Stomach smooth muscle (tissue), 2 donors: Measurements from ENCODE around the gene PAQR7.
"Not testable (repeated sequence)": the region's sequence is repeated elsewhere in the genome, so short reads cannot be mapped to it uniquely, and the experiment has no call there.

Experiments used
- H3K27ac ChIP-seq: one replicate; pipeline ENCODE4 v1.7.0; 2013; ENCODE audit warnings: mild to moderate bottlenecking, low read length, inconsistent platforms
- H3K27me3 ChIP-seq, 2 donors: one replicate each; pipeline ENCODE4 v1.7.0; 2013; ENCODE audit warnings: low read length in 2 of 2; ENCODE audit not compliant: insufficient read depth in 2 of 2, control insufficient read depth in 1 of 2
- H3K36me3 ChIP-seq, 2 donors: one replicate each; pipeline ENCODE4 v1.7.0; 2013; ENCODE audit warnings: low read length in 2 of 2; ENCODE audit not compliant: control insufficient read depth in 2 of 2, insufficient read depth in 2 of 2
- H3K4me1 ChIP-seq: one replicate; pipeline ENCODE4 v1.7.0; 2013; ENCODE audit warnings: low read length; ENCODE audit not compliant: control insufficient read depth, insufficient read depth
- H3K4me3 ChIP-seq, 2 donors: one replicate each; pipeline ENCODE4 v1.7.0; 2013; ENCODE audit warnings: low read length in 2 of 2
- H3K9ac ChIP-seq, 2 donors: one replicate each; pipeline ENCODE4 v1.7.0; 2013; ENCODE audit warnings: low read length in 2 of 2, mild to moderate bottlenecking in 1 of 2
- H3K9me3 ChIP-seq, 2 donors: one replicate each; pipeline ENCODE4 v1.7.0; 2013; ENCODE audit warnings: low read length in 2 of 2; ENCODE audit not compliant: control insufficient read depth in 2 of 2
- donor health status: healthy.
- donor health status: Pancreatic carcinoma.

The PAQR7 gene

GRCh38 chr1:25844536-25845337, 30.8 kb downstream of the PAQR7 start:
- H3K4me1 ChIP-seq, result no peaks in the 10 kb centered on the region

GRCh38 chr1:25843483-25843882, 32.0 kb downstream of the PAQR7 start:
- H3K4me3 ChIP-seq, result no peak overlapping the region
- H3K36me3 ChIP-seq, result no peaks in the 10 kb centered on the region
- H3K27ac ChIP-seq, result no peak overlapping the region
- H3K9ac ChIP-seq, result no peak overlapping the region
- no peaks in the 10 kb centered on the region for H3K27me3 ChIP-seq
- H3K4me1 ChIP-seq, result no peaks in the 10 kb centered on the region
- H3K9me3 ChIP-seq, result no peaks in the 10 kb centered on the region

More at GRCh38 chr1:25844536-25845337, 30.8 kb downstream of the PAQR7 start:
- H3K27me3 ChIP-seq, result no peaks in the 10 kb centered on the region
- no peak overlapping the region for H3K27ac ChIP-seq
- H3K4me3 ChIP-seq, result no peak overlapping the region
- no peaks in the 10 kb centered on the region for H3K9me3 ChIP-seq
- H3K36me3 ChIP-seq, result no peaks in the 10 kb centered on the region
- no peak overlapping the region for H3K9ac ChIP-seq

GRCh38 chr1:25839808-25840207, 35.7 kb downstream of the PAQR7 start:
- not testable (repeated sequence) for H3K4me3 ChIP-seq, H3K9me3 ChIP-seq, H3K9ac ChIP-seq, H3K36me3 ChIP-seq, H3K27ac ChIP-seq, H3K4me1 ChIP-seq, H3K27me3 ChIP-seq

GRCh38 chr1:25837262-25837875, 38.1 kb downstream of the PAQR7 start:
- no peaks in the 10 kb centered on the region for H3K9me3 ChIP-seq
- no peaks in the 10 kb centered on the region for H3K27me3 ChIP-seq
- H3K36me3 ChIP-seq, result peaks cover 18 to 19% of the 10 kb centered on the region in 2 donors
- H3K4me1 ChIP-seq, result no peaks in the 10 kb centered on the region
- H3K9ac ChIP-seq, result no peak overlapping the region
- no peak overlapping the region for H3K4me3 ChIP-seq
- no peak overlapping the region for H3K27ac ChIP-seq

GRCh38 chr1:25836695-25837094, 38.8 kb downstream of the PAQR7 start:
- no peak overlapping the region for H3K9ac ChIP-seq
- no peaks in the 10 kb centered on the region for H3K4me1 ChIP-seq
- no peak overlapping the region for H3K4me3 ChIP-seq
- H3K27ac ChIP-seq, result no peak overlapping the region
- H3K9me3 ChIP-seq, result no peaks in the 10 kb centered on the region
- no peaks in the 10 kb centered on the region for H3K27me3 ChIP-seq
- H3K36me3 ChIP-seq, result peaks cover 25% of the 10 kb centered on the region in 2 donors

- H3K9me3 ChIP-seq, result no peaks in the 10 kb centered on the region
- no peaks in the 10 kb centered on the region for H3K27me3 ChIP-seq
- no peaks in the 10 kb centered on the region for H3K4me1 ChIP-seq
- H3K36me3 ChIP-seq, result peaks cover 39 to 43% of the 10 kb centered on the region in 2 donors
- H3K9ac ChIP-seq, result no peak overlapping the region
- H3K27ac ChIP-seq, result no peak overlapping the region
- no peak overlapping the region for H3K4me3 ChIP-seq
Observed at GRCh38 chr1:25834894-25835293, 40.6 kb downstream of the PAQR7 start.

GRCh38 chr1:25833158-25833557, 42.4 kb downstream of the PAQR7 start:
- Histone ChIP-seq H3K4me3 (no peak overlapping the region), H3K27me3 (no peaks in the 10 kb centered on the region), H3K27ac (no peak overlapping the region), H3K9ac (no peak overlapping the region), H3K36me3 (peaks cover 53 to 57% of the 10 kb centered on the region in 2 donors), H3K9me3 (no peaks in the 10 kb centered on the region), H3K4me1 (no peaks in the 10 kb centered on the region)

- Histone ChIP-seq H3K4me1 (no peaks in the 10 kb centered on the region), H3K9ac (no peak overlapping the region), H3K36me3 (peaks cover 57 to 63% of the 10 kb centered on the region in 2 donors), H3K9me3 (no peaks in the 10 kb centered on the region), H3K27ac (no peak overlapping the region), H3K27me3 (no peaks in the 10 kb centered on the region), H3K4me3 (no peak overlapping the region)
Observed at GRCh38 chr1:25832336-25833037, 43.0 kb downstream of the PAQR7 start.

GRCh38 chr1:25831569-25832196, 43.8 kb downstream of the PAQR7 start:
- Histone ChIP-seq H3K27ac (no peak overlapping the region), H3K4me3 (no peak overlapping the region), H3K9me3 (no peaks in the 10 kb centered on the region), H3K4me1 (no peaks in the 10 kb centered on the region), H3K27me3 (no peaks in the 10 kb centered on the region), H3K9ac (no peak overlapping the region), H3K36me3 (peaks cover 61 to 64% of the 10 kb centered on the region in 2 donors)

- peaks cover 56 to 73% of the 10 kb centered on the region in 2 donors for H3K36me3 ChIP-seq
- H3K27ac ChIP-seq, result no peak overlapping the region
- H3K27me3 ChIP-seq, result no peaks in the 10 kb centered on the region
- no peaks in the 10 kb centered on the region for H3K9me3 ChIP-seq
- no peak overlapping the region for H3K9ac ChIP-seq
- H3K4me1 ChIP-seq, result no peaks in the 10 kb centered on the region
- no peak overlapping the region for H3K4me3 ChIP-seq
Observed at GRCh38 chr1:25829046-25829445, 46.5 kb downstream of the PAQR7 start.
